Measurements from ENCODE around the gene NDUFA7.
A peak's percentile ranks its signal among the peaks of the same experiment; 100 is the strongest.
"Not testable (repeated sequence)": the region's sequence is repeated elsewhere in the genome, so short reads cannot be mapped to it uniquely, and the experiment has no call there.

Gene NDUFA7

GRCh38 chr19:8321067-8321985, at the start of gene NDUFA7, which contains the start of gene RPS28:
NDUFA7 (minus strand) TSS chr19:8321375; CDS start chr19:8321358, 17 bp downstream.
RPS28 (plus strand) TSS chr19:8321496; CDS start chr19:8321531, 35 bp downstream.
- DNase-seq (ENCODE audit: low spot score) = peak; percentile 92

DNA sequence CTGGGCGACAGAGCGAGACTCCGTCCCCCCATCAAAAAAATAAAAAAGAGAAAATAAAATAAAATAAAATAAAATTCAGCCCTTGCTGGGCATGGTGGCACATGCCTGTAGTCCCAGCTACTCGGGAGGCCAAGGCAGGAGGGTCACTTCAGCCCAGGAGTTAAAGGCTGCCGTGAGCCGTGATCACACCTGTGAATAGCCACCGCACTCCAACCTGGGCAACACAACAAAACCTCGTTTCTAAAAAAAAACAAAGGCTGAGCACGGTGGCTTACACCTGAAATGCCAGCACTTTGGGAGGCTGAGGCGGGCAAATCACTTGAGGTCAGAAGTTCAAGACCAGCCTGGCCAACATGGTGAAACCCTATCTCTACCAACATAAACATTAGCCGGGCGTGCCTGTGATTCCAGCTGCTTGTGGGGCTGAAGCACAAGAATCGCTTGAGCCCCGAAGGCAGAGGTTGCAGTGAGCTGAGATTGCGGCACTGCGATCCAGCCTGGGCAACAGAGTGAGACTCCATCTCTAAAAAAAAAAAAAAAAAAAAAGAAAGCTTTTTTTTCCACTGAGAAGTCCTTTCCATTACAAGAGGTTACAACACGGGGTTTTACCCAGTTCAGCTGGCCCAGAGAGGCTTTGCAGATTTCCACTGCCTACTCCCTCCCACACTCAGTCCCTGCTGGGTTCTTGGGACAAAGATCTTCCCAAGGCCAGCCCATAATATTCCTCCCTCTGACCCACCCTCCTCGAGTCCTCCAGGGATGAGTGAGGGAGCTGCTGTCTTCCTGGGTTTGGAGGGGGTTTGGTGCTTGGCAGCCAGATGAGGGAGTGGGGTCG, 49.2 kb upstream of the NDUFA7 start:
- no peak for DNase-seq (ENCODE audit: low spot score)

DNA sequence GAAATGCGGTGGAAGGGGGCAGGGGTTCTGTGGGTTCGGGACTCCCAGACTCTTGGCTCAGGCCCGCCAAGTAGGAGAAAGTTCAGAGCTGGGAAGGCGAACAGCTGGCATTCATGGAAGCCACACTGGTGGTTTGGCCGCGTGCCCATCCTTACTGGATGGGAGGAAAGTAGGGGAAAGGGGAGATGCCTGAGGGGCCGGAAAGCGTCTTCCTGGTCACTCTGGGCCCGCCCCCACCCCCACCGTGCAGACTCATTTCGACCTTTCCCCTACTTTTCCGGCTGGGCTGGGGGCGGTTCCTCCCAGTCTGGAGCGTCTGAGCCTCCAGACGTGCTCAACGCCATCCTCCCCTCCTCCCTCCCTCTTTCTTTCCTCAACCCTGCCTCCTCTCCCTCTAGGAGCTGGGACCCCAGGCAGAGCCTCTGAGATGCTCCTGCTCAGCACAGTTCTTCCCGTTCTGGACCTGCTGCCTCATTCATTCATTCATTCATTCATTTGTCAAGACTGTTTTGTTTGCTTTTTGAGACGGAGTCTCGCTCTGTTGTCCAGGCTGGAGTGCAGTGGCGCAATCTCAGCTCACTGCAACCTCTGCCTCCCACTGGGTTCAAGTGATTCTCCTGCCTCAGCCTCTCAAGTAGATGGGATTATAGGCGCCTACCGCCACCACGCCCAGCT, 46.3 kb upstream of the NDUFA7 start:
- DNase-seq (ENCODE audit: low spot score) = peak; percentile 86

DNA sequence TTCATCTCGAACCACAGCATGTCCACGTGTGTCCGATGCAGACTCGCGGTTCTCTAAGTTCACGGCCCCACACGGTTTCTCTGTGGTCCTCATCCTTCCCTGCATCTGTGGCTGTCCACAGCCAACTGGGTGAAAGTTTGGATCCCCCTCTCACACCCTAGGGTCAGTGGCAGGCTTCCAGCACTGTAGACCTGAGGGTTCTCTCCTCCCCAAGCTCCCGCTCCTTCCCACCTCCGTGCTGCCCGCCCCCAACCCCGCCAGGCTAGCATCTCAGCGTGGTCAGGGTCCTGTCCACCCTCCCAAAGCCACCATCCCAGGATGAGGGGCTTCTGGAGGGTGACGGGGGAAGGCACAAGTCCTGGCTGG, 45.8 kb upstream of the NDUFA7 start:
- no peak for DNase-seq (ENCODE audit: low spot score)

- DNase-seq (ENCODE audit: low spot score) = no peak
These were observed 45.0 kb upstream of the NDUFA7 start for GRCh38 chr19:8366121-8366581.

GRCh38 chr19:8363803-8364771, 42.9 kb upstream of the NDUFA7 start, which contains the start of gene ANGPTL4:
ANGPTL4 (plus strand) TSS chr19:8364155; CDS start chr19:8364322, 167 bp downstream.
- peak; percentile 49 for DNase-seq (ENCODE audit: low spot score)

DNA sequence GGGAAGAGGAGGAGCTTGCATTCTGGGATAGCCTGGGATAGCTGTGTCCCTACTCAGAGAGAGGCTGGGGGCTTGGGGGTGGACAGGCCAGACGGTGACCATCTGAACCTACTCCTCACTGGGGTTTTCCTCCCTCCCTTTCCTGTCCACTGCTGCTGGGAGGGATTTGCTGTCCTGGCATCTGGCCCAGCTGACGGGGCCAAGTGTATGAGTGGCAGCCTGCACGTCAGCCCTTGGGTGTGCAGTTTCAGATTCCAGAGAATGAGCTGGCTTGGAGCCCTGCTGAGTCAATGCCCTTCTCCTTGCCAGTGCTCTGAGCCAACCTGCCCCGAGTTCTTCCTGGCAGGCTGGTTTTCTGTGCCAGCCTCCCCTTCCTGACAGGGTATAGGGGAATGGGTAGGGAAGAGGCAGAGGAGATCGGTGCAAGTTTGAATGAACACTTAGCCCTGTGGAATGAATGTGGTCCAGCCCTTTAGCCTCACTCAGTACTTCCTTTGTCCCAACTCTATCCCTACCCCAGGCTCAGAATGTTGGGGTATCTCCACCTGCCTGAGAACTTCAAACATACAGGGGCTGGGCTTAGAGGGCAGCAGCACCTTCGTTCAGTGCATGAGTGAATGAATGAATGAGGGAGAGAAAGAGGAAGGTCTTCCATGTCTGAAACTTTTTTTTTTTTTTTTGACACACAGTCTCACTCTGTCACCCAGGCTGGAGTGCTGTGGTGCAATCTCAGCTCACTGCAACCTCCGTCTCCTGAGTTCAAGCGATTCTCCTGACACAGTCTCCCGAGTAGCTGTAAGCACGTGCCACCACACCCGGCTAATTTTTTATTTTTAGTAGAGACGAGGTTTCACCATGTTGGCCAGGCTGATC, 41.0 kb upstream of the NDUFA7 start:
- DNase-seq (ENCODE audit: low spot score) = peak; percentile 84

GRCh38 chr19:8360196-8360595, 39.0 kb upstream of the NDUFA7 start:
- DNase-seq (ENCODE audit: low spot score) = no peak

DNA sequence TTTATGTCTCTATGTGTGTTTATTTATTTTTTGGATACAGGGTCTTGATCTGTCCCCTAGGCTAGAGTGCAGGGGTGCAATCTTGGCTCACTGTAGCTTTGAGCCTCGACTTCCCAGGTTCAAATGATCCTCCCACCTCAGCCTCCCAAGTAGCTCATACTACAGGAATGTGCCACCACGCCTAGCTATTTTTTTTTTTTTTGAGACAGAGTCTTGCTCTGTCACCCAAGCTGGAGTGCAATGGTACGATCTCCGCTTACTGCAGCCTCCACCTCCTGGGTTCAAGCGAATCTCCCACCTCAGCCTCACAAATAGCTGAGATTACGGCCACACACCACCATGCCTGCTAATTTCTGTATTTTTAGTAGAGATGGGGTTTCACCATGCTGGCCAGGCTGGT, 37.8 kb upstream of the NDUFA7 start:
- no peak for DNase-seq (ENCODE audit: low spot score)

DNA sequence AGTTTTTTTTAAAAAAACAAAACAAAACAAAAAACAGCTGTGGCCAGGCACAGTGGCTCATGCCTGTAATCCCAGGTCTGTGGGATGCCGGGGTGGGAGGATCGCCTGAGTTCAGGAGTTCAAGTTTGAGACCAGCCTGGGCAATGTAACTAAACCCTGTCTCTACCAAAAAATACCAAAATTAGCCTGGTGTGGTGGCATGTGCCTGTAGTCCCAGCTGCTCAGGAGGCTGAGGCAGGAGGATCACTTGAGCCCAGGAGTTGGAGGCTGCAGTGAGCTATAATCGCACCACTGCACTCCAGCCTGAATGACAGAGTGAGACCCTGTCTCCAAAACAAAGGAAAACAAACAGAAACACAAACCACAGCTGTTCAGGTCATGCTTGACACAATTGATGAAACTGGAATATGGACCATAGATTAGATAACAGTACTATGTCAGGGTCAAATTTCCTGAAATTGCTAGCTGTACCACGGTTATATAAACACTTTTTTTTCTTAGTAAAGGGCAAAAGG, 35.9 kb upstream of the NDUFA7 start:
- no peak for DNase-seq (ENCODE audit: low spot score)

DNA sequence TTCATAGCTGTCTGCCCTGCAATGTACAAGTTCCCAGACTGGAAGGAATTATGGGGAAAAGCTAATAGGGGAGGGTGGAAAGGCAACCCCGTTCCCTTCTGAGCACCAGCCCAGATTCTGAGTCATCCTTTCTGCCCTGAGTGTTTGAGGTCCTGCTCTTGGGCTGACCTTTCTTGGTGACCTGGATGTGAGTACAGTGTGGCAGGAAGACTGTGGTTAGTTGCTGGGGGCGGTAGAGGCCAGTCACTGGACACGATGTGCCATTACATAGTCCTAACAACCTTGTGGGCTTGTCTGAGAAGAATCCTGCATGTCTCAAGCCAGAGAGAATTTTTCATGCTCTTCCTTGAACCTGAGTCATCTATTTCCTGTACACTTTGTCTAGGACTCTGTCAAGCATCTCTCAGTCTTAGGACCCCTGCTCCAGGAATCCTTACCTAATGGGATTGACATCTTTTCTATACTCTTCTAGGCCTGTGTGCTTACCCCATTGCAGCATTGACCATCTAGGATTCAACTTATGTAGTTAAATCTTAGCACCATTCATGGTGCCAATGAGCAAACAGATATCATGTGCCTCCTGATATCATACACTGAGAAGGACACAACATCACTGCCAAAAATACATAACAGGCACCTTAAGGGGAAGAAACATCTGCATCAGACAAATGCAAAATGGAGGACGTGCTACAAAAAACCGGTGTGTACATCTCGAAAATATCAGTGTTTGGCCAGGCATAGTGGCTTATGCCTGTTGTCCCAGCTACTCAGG, 34.6 kb upstream of the NDUFA7 start:
- DNase-seq (ENCODE audit: low spot score) = no peak

DNA sequence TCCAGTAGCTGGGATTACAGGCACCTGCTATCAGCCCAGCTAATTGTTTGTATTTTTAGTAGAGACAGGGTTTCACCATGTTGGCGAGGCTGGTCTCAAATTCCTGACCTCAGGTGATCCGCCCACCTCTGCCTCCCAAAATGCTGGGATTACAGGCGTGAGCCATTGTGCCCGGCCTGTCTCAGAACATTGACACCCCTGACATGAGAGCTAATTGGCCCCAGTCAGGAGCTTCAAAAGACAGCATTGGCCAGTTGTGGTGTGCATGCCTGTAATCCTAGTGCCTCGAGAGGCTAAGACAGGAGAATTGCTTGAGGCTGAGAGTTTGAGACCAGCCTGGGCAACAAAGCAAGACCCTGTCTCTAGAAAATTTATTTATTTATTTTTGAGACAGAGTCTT, 31.7 kb upstream of the NDUFA7 start:
- DNase-seq (ENCODE audit: low spot score) = not testable (repeated sequence)

DNA sequence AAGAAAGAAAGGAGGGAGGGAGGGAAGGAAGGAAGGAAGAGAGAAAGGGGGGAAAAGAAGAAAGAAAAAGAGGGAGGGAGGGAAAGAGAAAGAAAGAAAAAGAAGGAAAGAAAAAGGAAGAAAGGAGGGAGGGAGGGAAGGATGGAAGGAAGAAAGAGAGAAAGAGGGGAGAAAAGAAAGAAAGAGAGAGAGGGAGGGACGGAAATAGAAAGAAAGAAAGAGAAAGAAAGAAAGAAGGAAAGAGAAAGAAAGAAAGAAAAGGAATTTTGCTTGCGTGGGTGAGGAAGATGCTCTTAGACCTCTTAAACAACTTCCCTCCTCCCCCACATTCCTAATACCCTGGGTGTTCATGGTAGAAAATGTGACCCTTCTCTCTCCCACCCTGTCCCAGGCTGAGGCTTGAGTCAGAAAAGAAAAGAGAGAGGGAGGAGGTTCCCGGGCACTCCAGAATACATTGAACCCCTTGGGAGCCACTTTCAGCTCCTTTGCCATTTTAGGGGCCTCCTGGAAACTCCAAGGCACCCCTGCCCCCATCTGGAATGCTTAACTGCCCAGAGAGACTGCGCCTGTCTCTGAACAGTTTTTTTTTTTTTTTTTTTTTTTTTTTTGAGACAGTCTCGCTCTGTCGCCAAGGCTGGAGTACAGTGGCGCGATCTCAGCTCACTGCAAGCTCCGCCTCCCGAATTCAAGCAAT, 31.1 kb upstream of the NDUFA7 start:
- DNase-seq (ENCODE audit: low spot score) = no peak

- not testable (repeated sequence) for DNase-seq (ENCODE audit: low spot score)
These were observed 28.6 kb upstream of the NDUFA7 start for GRCh38 chr19:8349629-8350372.

- DNase-seq (ENCODE audit: low spot score) = no peak
These were observed 22.3 kb upstream of the NDUFA7 start for GRCh38 chr19:8343483-8343844.

DNA sequence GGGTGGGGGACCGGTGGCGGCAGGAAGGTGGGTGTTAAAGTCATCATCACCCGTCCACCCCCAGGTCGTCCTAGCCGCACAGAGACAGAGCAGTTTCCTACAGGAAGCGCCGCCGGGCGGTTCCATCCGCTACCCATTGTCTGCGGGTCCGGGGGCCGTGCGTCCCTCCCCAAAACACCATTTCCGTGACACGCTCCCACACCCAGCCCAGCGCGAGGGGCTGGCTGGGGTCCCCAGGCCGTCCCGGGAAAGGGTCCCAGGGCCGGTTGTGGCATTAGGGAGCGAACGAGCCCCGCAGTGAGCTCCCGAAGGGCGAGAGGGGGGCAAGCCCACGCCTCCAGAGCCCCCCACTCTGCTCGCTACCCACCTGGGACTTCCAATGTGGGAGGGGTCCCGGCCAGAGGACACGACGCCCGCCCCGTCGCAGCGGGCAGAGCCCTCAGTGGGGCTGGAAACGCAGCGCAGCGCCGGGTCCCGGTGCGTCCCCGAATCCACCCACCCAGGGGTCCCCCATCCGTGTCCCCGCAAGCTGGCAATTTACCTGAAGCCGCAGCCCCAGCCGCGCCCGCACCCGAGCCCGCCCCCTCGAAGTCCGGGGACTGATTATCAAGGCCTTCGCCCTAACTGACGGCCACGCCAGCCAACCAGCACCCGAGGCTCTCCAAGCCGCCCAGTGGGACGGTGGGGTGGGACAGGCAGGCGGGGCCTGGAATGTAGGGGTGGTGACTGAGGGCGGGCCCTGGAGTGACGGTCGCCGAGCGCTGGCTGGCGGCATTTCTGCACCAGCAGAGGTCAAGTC, 21.7 kb upstream of the NDUFA7 start, which contains the start of gene KANK3:
Gene KANK3, minus strand, starts transcription at position 579 of the 799 bp plus-strand sequence. CDS start 5,434 bp downstream, outside the sequence.
- DNase-seq (ENCODE audit: low spot score) = peak; percentile 92

GRCh38 chr19:8342316-8342683, 21.1 kb upstream of the NDUFA7 start:
- DNase-seq (ENCODE audit: low spot score) = no peak
